NCI-H524 (cell line): Measurements from ENCODE around the gene LRRC37A.
"Not testable (repeated sequence)": the region's sequence is repeated elsewhere in the genome, so short reads cannot be mapped to it uniquely, and the experiment has no call there.

Source experiments
- DNase-seq, 2 experiments: peaks; one replicate each; lab custom pipeline; 2025; lab: John Stamatoyannopoulos, UW

The LRRC37A gene

GRCh38 chr17:46287587-46287986, 7.3 kb upstream of the LRRC37A start:
- not testable (repeated sequence) for DNase-seq

DNA sequence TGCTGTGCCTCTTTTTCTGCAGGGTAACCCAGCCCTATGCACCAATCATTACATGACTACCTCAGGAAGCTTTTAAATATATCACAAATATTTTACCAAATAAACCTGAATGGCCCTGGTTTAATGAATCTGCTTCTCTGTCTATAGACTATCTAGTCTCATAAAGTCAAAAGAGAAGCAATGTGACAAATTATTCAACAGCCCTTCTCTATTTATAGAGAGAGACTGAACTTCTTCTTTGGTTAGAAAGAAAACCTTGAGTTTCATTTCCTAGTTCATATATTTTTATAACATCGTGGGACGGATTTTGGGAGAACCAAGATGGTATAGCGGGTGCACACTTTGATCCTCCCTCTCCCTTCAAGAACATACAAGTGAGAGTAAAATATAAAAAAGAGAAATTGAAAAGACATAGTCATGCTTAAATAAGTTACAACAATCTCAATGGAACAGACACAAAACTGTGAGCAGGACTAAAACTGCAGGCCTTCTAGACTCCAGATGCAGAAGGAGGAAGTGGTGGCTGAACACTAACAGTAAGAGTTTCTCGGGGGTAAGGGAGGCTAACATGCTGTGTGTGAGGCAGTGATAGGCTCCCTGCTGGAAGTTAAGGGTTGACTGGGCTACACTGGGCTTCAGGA, 3.9 kb upstream of the LRRC37A start:
- DNase-seq, result not testable (repeated sequence)

- DNase-seq, result not testable (repeated sequence)
These were observed 3.3 kb upstream of the LRRC37A start for GRCh38 chr17:46291618-46292017.

DNA sequence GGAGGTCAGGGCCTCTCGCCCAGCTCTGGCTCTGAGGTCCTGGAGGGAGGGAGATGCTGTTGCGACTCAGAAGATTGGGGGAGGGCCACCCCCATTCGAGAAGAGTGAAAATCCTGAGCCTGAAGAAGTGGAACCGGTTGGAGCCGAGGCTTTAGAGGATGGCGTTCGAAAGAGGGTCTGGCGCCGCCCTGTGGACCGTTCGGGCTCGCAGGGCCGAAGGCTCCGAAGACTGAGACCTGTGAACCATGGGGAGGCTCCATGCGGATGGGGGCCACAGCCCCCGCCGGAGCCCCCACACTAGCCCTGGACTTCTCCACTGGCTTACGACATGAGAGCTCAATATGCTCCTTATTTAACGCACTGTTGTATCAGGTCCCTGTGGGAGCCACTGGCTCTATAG, 46.3 kb downstream of the LRRC37A start:
- not testable (repeated sequence) for DNase-seq

- not testable (repeated sequence) for DNase-seq
These were observed 47.2 kb downstream of the LRRC37A start for GRCh38 chr17:46342131-46342530.

DNA sequence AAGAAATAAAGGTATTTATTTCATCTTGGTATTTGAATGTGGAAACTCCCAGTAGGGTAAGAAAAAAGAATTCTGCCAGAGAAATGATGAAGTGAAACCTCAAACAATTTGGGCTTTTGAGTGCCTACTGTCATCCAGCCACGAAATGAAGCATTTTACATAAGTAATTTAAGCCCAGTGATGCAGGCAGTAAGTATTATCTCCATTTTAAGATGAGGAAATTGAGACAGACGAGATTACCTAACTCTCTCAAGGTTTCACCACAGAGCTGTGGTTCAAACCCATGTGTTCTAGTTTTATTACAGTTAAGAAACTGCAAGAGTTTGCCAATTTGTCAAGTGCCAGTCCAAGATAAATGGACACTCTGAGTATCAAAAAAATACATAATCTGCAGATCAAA, 53.4 kb downstream of the LRRC37A start:
- not testable (repeated sequence) for DNase-seq

- not testable (repeated sequence) for DNase-seq
These were observed 54.1 kb downstream of the LRRC37A start for GRCh38 chr17:46349060-46349459.

- DNase-seq, result not testable (repeated sequence)
These were observed 58.9 kb downstream of the LRRC37A start for GRCh38 chr17:46353856-46354255.

DNA sequence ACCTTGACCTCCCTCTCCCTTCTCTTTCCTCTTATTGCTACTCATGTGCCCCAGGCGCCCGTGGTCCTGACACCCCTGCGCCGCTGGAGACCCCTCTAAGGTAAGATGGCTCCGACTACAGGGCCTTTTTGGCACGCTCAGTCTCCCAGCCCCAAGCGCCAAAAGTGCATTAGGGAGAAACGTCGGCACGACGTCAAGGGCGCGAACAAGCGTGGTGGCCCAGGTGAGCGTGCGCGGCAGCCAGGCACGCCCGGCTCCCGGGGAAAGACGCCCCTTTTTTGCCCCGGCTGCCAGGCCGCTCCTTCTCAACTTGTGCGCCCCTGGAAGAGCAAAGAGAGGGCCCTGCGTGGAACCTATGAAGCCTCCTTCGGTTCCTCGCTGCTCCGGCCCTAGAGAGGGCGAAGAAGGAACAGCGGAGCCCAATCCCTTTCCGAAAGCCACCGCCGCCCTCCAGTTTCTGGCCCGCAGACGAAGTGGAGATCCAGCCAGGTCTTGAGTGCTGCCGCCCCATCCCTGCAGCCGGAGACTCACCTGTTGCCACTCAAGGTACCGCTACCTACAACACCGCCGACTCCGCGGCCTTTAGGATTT, 66.3 kb downstream of the LRRC37A start:
- not testable (repeated sequence) for DNase-seq

GRCh38 chr17:46361755-46362154, 66.8 kb downstream of the LRRC37A start, which contains the start of gene ARL17B:
ARL17B (minus strand) TSS chr17:46361766; CDS start chr17:46358397, 3,369 bp downstream.
- not testable (repeated sequence) for DNase-seq

GRCh38 chr17:46367520-46367919, 72.6 kb downstream of the LRRC37A start:
- DNase-seq, result not testable (repeated sequence)

- DNase-seq, result not testable (repeated sequence)
These were observed 77.6 kb downstream of the LRRC37A start for GRCh38 chr17:46372236-46373229.

DNA sequence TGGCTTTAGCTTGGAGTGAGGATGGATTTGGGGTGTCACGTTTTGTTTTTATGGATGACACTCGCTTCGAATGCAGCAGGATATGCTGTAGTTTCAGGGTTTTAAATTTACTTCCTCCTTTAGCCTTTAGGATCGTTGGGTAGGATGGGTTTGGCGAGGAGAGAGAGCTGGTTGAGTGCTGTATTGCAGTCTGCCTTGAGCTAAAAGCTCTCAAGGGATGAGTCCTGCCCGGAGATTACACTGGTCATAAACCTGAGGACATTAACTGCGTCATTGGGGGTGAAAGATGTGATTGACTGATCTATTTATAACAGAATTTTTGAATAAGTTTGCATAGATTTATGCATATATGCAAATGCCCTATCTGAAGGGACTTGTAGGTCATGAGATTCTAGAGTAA, 78.5 kb downstream of the LRRC37A start:
- DNase-seq, result not testable (repeated sequence)

DNA sequence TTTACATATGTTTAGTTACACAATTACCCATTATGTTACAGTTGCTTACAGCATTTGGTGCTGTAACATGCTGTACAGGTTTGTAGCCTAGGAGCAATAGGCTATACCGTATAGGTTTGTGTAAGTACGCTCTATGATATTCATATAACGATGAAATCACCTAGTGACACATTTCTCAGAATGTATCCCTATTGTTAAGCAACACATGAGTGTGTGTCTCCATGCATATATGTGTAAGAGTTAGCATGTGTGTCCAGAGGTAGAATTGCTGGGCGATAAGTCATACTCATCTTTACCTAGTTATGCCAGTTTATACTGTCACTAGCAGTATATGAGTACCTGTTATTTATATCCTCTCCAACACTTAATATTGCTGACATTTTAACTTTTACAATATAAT, 88.2 kb downstream of the LRRC37A start:
- not testable (repeated sequence) for DNase-seq

GRCh38 chr17:46385491-46385890, 90.6 kb downstream of the LRRC37A start:
- DNase-seq, result not testable (repeated sequence)
